ENCODE results near the gene LRRD1. TPM values are rescaled to one million over a fixed set of nuclear protein-coding genes. Genes with fewer than 3 reads are reported as not detected.
"Not testable (repeated sequence)": the region's sequence is repeated elsewhere in the genome, so short reads cannot be mapped to it uniquely, and the experiment has no call there.

LRRD1 gene
- total RNA-seq, 1 donor from 2014 or later = 0.34 TPM

GRCh38 chr7:92115821-92116220 lies 63.1 kb downstream of the LRRD1 start:
- H3K27me3 Mint-ChIP-seq = no peaks in the 10 kb centered on the region
- H3K4me3 Mint-ChIP-seq (ENCODE audit: low read depth) = no peak overlapping the region
- peaks cover 29% of the 10 kb centered on the region for H3K36me3 Mint-ChIP-seq (ENCODE audit: insufficient read depth)
- H3K4me1 Mint-ChIP-seq (ENCODE audit: low read depth) = peaks cover 3% of the 10 kb centered on the region
- no peak for DNase-seq (ENCODE audit: low spot score, unreplicated experiment)
- TF ChIP-seq CTCF (IDR thresholded peaks at IDR 0.05; ENCODE audit: unreplicated experiment) = no peak
- peak overlapping the region; percentile 70 for H3K27ac Mint-ChIP-seq
- H3K9me3 Mint-ChIP-seq (ENCODE audit: low read depth) = no peaks in the 10 kb centered on the region

- DNase-seq (ENCODE audit: low spot score, unreplicated experiment) = no peak
- no peaks in the 10 kb centered on the region for H3K27me3 Mint-ChIP-seq
- H3K9me3 Mint-ChIP-seq (ENCODE audit: low read depth) = no peaks in the 10 kb centered on the region
- TF ChIP-seq CTCF (IDR thresholded peaks at IDR 0.05; ENCODE audit: unreplicated experiment) = no peak
- H3K27ac Mint-ChIP-seq = no peak overlapping the region
- H3K4me1 Mint-ChIP-seq (ENCODE audit: low read depth) = no peaks in the 10 kb centered on the region
- no peak overlapping the region for H3K4me3 Mint-ChIP-seq (ENCODE audit: low read depth)
- peaks cover 27% of the 10 kb centered on the region for H3K36me3 Mint-ChIP-seq (ENCODE audit: insufficient read depth)
Observed at GRCh38 chr7:92110857-92111256, 68.1 kb downstream of the LRRD1 start.

GRCh38 chr7:92108821-92109220 lies 70.1 kb downstream of the LRRD1 start:
- H3K27me3 Mint-ChIP-seq = no peaks in the 10 kb centered on the region
- no peaks in the 10 kb centered on the region for H3K9me3 Mint-ChIP-seq (ENCODE audit: low read depth)
- H3K27ac Mint-ChIP-seq = no peak overlapping the region
- no peak overlapping the region for H3K4me3 Mint-ChIP-seq (ENCODE audit: low read depth)
- no peak for TF ChIP-seq CTCF (IDR thresholded peaks at IDR 0.05; ENCODE audit: unreplicated experiment)
- no peak for DNase-seq (ENCODE audit: low spot score, unreplicated experiment)
- peaks cover 18% of the 10 kb centered on the region for H3K36me3 Mint-ChIP-seq (ENCODE audit: insufficient read depth)
- no peaks in the 10 kb centered on the region for H3K4me1 Mint-ChIP-seq (ENCODE audit: low read depth)

- not testable (repeated sequence) for DNase-seq (ENCODE audit: low spot score, unreplicated experiment); H3K4me3 Mint-ChIP-seq (ENCODE audit: low read depth); H3K9me3 Mint-ChIP-seq (ENCODE audit: low read depth); H3K27me3 Mint-ChIP-seq; H3K4me1 Mint-ChIP-seq (ENCODE audit: low read depth); H3K27ac Mint-ChIP-seq
- H3K36me3 Mint-ChIP-seq (ENCODE audit: insufficient read depth) = peaks cover 28% of the 10 kb centered on the region
Observed at GRCh38 chr7:92102862-92103261, 76.1 kb downstream of the LRRD1 start.

- Mint-ChIP-seq H3K27me3 (no peaks in the 10 kb centered on the region), H3K4me1 (ENCODE audit: low read depth) (no peaks in the 10 kb centered on the region), H3K4me3 (ENCODE audit: low read depth) (no peak overlapping the region), H3K9me3 (ENCODE audit: low read depth) (no peaks in the 10 kb centered on the region), H3K36me3 (ENCODE audit: insufficient read depth) (peaks cover 36% of the 10 kb centered on the region), H3K27ac (no peak overlapping the region)
- DNase-seq (ENCODE audit: low spot score, unreplicated experiment) = no peak
- no peak for TF ChIP-seq CTCF (IDR thresholded peaks at IDR 0.05; ENCODE audit: unreplicated experiment)
Observed at GRCh38 chr7:92100534-92100933, 78.4 kb downstream of the LRRD1 start.

- no peak for TF ChIP-seq CTCF (IDR thresholded peaks at IDR 0.05; ENCODE audit: unreplicated experiment)
- no peak for DNase-seq (ENCODE audit: low spot score, unreplicated experiment)
- no peak overlapping the region for H3K27ac Mint-ChIP-seq
- no peak overlapping the region for H3K4me3 Mint-ChIP-seq (ENCODE audit: low read depth)
- no peaks in the 10 kb centered on the region for H3K27me3 Mint-ChIP-seq
- H3K4me1 Mint-ChIP-seq (ENCODE audit: low read depth) = no peaks in the 10 kb centered on the region
- H3K9me3 Mint-ChIP-seq (ENCODE audit: low read depth) = no peaks in the 10 kb centered on the region
- H3K36me3 Mint-ChIP-seq (ENCODE audit: insufficient read depth) = peaks cover 41% of the 10 kb centered on the region
Observed at GRCh38 chr7:92095380-92095779, 83.6 kb downstream of the LRRD1 start.

Small RNA genes lying within 50 kb of the gene (microRNA-seq; reads per million reads assigned to microRNA genes)
- gene MIR1285-1 (ENCODE audit: borderline number of aligned reads, unreplicated experiment) = not detected

Other genes with a start within 250 kb of the LRRD1 start
- gene AKAP9, start 238.3 kb downstream of the LRRD1 start, total RNA-seq = 101 and 105 TPM in 2 replicates
- gene CYP51A1, start 44.7 kb downstream of the LRRD1 start, total RNA-seq = 79.8 and 89.8 TPM in 2 replicates
- 49.0 and 51.6 TPM in 2 replicates for gene KRIT1, start 66.8 kb upstream of the LRRD1 start, total RNA-seq
- 58.1 and 66.1 TPM in 2 replicates for gene ANKIB1, start 66.8 kb upstream of the LRRD1 start, total RNA-seq

Measured in progenitor cell of endocrine pancreas (in vitro differentiated cells).